Amygdala (tissue), 56 donors: ENCODE results near the gene NTRK3.
"Not testable (repeated sequence)": the region's sequence is repeated elsewhere in the genome, so short reads cannot be mapped to it uniquely, and the experiment has no call there.

Experiments
- DNase-seq, 56 donors: peaks; one replicate each; lab custom pipeline; 2025; lab: John Stamatoyannopoulos, UW

Gene NTRK3

DNA sequence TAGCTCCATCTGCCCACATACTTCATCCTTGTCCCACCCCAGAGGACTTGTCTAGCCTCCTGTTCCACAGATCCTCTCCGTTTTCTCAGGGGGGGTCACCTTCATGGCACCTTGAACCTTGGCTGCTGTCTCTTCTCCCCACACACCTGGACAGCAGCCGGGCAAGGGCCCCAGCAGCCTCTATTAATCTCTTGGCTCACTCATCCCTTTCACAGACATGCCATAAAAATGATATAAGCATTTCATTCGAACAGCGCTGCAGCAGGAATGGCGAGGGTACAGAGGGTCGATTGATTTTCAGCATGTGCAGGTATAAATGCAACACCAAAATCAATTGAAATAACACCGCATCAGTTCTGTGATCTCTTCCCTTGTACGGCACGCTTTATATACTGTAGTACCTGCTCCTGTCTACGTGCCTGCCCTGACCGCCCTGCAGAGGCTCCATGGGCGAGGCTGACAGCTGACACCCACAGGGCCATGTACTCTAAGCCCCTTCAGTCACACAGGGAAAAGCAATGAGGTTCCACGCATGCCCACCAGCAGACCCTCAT lies 209.9 kb downstream of the NTRK3 start:
- DNase-seq = no peak

- DNase-seq = no peak
Measured at GRCh38 chr15:88043396-88043795, 213.1 kb downstream of the NTRK3 start.

DNA sequence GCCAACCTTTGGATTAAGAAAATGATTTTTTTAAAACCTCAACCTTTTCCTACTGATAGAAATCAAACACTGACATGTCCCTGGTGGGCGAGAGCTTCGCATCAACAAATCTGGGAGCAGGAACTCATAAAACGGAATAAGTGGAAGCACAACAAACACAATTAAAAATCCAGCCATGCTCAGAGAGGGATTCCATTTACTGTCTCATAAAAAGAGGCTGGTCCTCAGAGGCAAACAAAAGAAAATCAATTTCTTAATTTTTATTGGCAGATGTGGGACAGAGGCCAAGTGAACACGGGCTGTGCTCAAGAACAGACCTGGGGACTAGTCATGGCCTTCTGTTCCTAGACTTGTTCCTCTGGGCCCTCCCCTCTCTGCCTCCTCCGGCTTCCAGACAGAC lies 214.5 kb downstream of the NTRK3 start:
- DNase-seq = no peak

DNA sequence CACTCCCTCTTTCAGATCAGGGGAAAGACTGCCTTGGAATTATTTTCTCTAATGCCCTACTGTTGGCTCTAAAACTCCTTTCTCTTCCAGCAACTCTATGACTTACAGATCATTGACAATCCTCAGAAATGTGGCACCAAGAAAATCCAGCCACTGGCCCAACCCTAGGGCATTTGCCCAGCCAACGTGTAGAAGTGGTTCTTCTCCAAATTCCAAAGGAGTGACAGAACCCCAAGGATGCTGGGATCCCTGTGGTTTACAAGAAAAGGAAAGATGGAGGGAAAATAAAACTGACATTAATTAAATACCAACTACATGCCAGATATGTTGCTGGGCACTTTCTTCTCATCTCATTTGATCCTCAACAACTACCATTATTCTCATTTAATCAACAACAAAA lies 216.0 kb downstream of the NTRK3 start:
- DNase-seq = no peak

DNA sequence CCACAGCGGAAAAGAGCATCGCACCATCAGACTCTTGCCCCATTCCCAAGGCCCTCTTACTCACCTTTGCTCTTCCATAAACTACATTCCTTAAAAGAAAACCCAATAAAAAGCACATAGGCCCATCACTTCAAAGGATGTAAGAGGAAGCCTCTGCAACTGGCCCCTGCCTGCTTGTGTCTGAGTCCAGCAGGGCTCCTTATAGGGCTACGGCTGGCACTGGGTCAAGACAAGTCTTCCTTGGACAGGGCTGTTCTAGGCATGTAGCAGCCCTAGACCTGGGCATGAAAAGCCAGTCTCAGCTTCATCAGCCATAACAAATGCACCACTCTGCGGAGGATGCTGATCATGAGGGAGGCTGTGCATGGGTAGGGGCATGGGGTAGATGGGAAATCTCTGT lies 218.3 kb downstream of the NTRK3 start:
- DNase-seq = no peak

DNA sequence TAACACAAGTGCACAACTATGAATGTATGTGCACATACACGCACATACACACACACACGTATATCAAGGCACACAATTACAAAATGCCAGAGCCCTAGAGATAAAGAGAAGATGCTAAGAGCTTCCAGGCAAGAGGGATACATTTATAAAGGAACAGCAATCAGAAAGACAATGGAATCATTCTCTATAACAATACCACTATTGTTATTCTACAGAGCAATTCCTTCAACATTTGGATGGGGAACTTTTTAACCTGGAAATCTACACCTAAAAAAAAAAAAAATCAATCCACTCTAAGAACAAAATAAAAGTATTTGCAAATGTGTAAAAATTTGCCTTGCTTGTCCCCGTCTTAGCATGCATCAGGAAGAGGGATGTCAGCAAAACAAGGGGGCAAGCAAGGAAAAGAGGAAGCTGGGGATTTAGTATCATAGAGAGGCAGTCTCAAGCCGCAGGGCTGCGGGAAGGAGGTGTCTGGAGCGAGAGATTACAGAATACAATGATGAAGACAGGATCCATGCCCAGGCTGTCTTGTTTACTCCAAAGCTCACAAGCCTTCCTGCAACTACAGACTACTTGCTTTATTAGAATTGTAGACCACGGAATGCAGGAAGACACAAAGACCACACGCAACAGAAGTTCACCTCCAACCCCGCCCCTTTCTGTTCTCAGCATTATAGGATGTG lies 220.2 kb downstream of the NTRK3 start:
- peak in 2 of 56 donors; percentile 3 to 25 for DNase-seq

DNA sequence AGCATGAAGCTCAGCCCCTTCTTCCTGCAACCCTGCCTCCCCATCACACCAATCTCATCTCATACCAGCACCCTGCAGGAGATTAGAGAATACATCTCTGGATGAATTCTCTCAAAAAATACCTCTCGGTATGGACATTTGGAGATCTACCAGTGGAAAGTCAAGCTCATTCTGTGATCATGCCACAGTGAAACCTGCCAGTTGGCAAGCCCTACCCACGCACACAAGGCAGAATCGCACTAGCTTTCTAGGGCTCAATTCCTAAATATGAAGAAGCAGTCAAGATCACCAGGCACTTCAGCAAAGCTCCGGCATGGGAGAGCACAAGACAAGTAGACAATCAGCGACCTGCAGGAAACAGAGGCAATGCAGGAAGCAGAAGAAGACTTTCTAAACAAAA lies 221.2 kb downstream of the NTRK3 start:
- DNase-seq = peak in 5 of 56 donors; percentile 9 to 31 (median 17)

GRCh38 chr15:88033421-88033820 lies 223.1 kb downstream of the NTRK3 start:
- DNase-seq = not testable (repeated sequence)

GRCh38 chr15:88032787-88033186 lies 223.8 kb downstream of the NTRK3 start:
- DNase-seq = no peak

- DNase-seq = no peak
Measured at GRCh38 chr15:88031461-88031860, 225.1 kb downstream of the NTRK3 start.

DNA sequence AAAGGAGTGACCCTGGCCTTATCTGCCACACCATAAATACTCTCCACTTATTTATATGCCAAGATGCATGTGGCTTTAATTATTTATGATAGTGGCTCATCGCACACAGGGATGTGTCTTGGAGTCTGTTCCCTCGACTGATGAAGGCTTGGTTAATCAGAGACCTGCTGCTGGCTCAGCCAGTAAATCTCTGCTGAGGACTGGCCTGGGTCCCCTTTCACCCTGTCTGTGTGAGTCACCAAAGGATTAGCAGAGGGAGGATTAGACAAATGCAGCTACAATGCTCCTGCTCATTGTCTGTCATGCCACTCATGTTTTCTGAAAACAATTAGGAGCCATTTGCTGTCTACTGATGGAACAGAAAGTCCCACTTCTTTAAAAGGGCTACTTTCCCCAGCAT lies 226.8 kb downstream of the NTRK3 start:
- DNase-seq = no peak

DNA sequence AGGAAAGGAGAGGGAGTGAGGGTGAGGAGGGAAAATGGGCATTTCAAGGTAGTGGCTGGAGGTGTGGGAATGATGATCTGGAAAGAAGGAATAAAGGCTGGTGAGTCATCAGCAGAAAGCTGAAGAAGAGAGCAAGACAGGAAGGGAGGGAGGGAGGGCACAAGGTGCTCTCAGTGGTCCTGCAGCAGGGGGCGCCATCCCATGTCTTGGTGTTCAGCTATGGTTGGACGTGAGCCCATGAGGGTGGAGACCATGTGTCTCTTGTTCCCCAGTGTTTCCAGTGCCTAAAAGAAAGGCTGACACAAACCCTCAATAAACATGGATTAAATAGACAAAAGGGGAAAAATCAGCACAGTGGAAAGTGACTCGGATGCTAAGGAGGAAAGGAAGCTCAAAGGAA lies 228.5 kb downstream of the NTRK3 start:
- DNase-seq = peak in 4 of 56 donors; percentile 7 to 9 (median 8)

DNA sequence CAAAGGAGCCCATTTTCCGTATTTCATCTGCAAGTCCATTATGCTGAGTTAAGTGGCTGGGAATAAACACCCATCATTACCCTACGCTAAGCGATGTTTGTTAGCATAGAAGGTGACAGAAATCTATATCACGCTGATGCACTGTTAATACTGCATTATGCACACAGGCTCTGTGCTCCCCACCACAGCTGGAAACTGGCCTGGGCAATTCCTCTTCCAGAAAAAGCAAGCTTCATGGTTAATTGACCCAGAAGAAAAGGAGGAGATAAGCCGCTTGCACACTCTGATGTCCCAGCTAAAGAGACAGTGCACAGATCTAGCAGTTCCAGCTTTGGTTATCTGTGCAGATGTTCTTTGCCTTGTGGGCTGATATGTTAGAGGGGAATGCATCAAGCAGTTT lies 232.6 kb downstream of the NTRK3 start:
- no peak for DNase-seq

DNA sequence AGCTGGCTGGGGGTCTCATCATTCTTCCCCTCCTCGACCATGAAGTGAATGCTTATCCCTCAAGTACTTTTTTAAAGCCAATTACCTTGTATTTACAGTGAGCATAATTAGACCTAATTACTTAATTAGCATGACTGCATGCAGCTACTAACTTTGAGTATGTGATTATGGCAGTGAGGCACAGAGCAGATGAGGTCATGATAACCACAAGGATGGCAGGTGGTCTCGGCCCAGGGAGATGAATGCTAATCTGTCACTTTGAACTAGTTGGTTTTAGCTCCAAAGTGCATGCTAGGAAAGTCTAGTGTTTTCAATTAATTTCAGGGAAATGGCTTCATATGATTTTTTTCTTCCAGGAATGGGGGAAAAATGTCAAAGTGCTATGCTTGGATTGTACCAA lies 233.8 kb downstream of the NTRK3 start:
- DNase-seq = no peak

- no peak for DNase-seq
Measured at GRCh38 chr15:88021601-88022000, 234.9 kb downstream of the NTRK3 start.

GRCh38 chr15:88020806-88021205 lies 235.7 kb downstream of the NTRK3 start:
- no peak for DNase-seq

GRCh38 chr15:88019656-88020055 lies 236.9 kb downstream of the NTRK3 start:
- DNase-seq = no peak

DNA sequence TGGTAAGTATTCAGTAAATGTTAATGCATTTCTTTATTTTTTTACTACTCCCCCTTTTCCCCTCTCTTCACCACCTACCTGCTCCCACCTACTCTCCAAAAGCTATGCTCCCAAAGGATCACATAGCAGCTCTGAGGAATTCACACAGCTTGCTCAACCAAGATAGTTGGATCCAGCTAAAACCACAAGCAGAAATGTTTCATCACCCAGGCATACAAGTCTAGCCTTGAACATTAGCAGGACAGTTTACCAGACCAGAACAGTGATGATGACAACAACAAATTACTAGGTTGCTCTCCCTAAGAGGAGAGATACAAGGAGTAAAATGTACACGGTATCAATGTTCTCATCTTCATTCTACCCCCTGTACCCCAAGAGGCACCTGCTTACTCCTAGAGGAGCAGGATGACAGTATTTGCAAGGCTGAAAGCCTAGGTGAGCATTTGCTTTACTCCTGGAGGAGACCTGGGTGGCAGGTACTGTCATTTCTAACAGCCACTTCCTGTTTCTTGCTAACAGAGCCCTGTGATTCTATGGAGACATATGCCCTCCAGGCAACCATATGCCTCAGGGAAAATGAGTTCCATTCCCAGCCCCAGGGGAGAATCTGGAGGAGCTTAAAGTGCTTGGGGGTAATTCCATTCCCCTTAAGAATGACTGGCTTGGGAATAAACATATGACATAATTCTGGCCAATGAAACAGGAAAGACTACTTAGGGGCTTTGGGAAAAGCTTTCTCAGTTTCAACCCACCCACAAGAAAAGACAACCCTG lies 237.5 kb downstream of the NTRK3 start:
- DNase-seq = no peak

GRCh38 chr15:88017753-88018152 lies 238.8 kb downstream of the NTRK3 start:
- no peak for DNase-seq

GRCh38 chr15:88016406-88016805 lies 240.1 kb downstream of the NTRK3 start:
- DNase-seq = no peak

GRCh38 chr15:88015228-88015860 lies 241.2 kb downstream of the NTRK3 start:
- DNase-seq = peak in 9 of 56 donors; percentile 9 to 69 (median 22)
